Trophoblast cell (in vitro differentiated cells and primary cell): ENCODE measurements around the gene GOSR1.
"Not testable (repeated sequence)": the region's sequence is repeated elsewhere in the genome, so short reads cannot be mapped to it uniquely, and the experiment has no call there.

Experiments used
- DNase-seq, 2 donors: peaks; one replicate each; pipeline ENCODE4 v3.0.0-alpha.2; 2016
- H2AFZ ChIP-seq: 2 replicates; pipeline ENCODE4 v1.6.1; 2013; ENCODE audit warnings: low read length, moderate library complexity, mild to moderate bottlenecking; ENCODE audit not compliant: insufficient read depth, poor library complexity
- H2AK5ac ChIP-seq: 2 replicates; pipeline ENCODE4 v1.6.1; 2013; ENCODE audit warnings: mild to moderate bottlenecking, low read length
- H2BK120ac ChIP-seq: 2 replicates; pipeline ENCODE4 v1.6.1; 2013; ENCODE audit warnings: low read length, mild to moderate bottlenecking, moderate library complexity; ENCODE audit not compliant: insufficient read depth, poor library complexity
- H2BK12ac ChIP-seq: 2 replicates; pipeline ENCODE4 v1.6.1; 2013; ENCODE audit warnings: mild to moderate bottlenecking, low read length, moderate library complexity
- H2BK5ac ChIP-seq: 2 replicates; pipeline ENCODE4 v1.6.1; 2013; ENCODE audit warnings: low read length, low read depth, moderate library complexity, mild to moderate bottlenecking; ENCODE audit not compliant: poor library complexity
- H3K14ac ChIP-seq: 2 replicates; pipeline ENCODE4 v1.6.1; 2013; ENCODE audit warnings: mild to moderate bottlenecking, low read length
- H3K18ac ChIP-seq: 2 replicates; pipeline ENCODE4 v1.6.1; 2013; ENCODE audit warnings: mild to moderate bottlenecking, low read length
- H3K23ac ChIP-seq: 2 replicates; pipeline ENCODE4 v1.6.1; 2013; ENCODE audit warnings: low read length
- H3K27ac ChIP-seq: 2 replicates; pipeline ENCODE4 v1.5.1; 2013; ENCODE audit warnings: low read depth, mild to moderate bottlenecking, inconsistent platforms, low read length, moderate library complexity
- H3K27me3 ChIP-seq: 2 replicates; pipeline ENCODE4 v1.6.1; 2013; ENCODE audit warnings: inconsistent platforms, mild to moderate bottlenecking, low read length, moderate library complexity; ENCODE audit not compliant: insufficient read depth
- H3K36me3 ChIP-seq, 2 experiments: 1 replicate in 1 of 2; 2 replicates in 1 of 2; pipeline ENCODE4 v1.6.1; 2013; ENCODE audit warnings: low read length in 2 of 2, mild to moderate bottlenecking in 2 of 2, moderate library complexity in 1 of 2; ENCODE audit not compliant: insufficient read depth in 2 of 2, control insufficient read depth in 1 of 2
- H3K4ac ChIP-seq: 2 replicates; pipeline ENCODE4 v1.6.1; 2013; ENCODE audit warnings: low read depth, mild to moderate bottlenecking, low read length, moderate library complexity
- H3K4me1 ChIP-seq, 2 experiments: 1 replicate in 1 of 2; 2 replicates in 1 of 2; pipeline ENCODE4 v1.6.1; 2013; ENCODE audit warnings: low read length in 2 of 2, mild to moderate bottlenecking in 2 of 2, moderate library complexity in 1 of 2; ENCODE audit not compliant: insufficient read depth in 2 of 2, control insufficient read depth in 1 of 2
- H3K4me2 ChIP-seq: 2 replicates; pipeline ENCODE4 v1.6.1; 2013; ENCODE audit warnings: inconsistent platforms, mild to moderate bottlenecking, low read length, moderate library complexity
- H3K4me3 ChIP-seq: 2 replicates; pipeline ENCODE4 v1.5.1; 2013; ENCODE audit warnings: mild to moderate bottlenecking, low read depth, low read length, inconsistent platforms
- H3K79me1 ChIP-seq: one replicate; pipeline ENCODE4 v1.6.1; 2013; ENCODE audit warnings: low read length
- H3K79me2 ChIP-seq: 2 replicates; pipeline ENCODE4 v1.6.1; 2013; ENCODE audit warnings: low read length, mild to moderate bottlenecking; ENCODE audit not compliant: control insufficient read depth, insufficient read depth, poor library complexity
- H3K9ac ChIP-seq: 2 replicates; pipeline ENCODE4 v1.6.1; 2013; ENCODE audit warnings: mild to moderate bottlenecking, low read length
- H3K9me3 ChIP-seq: 2 replicates; pipeline ENCODE4 v1.6.1; 2013; ENCODE audit warnings: low read depth, mild to moderate bottlenecking, control low read depth, inconsistent platforms, low read length; ENCODE audit not compliant: insufficient read depth
- H4K12ac ChIP-seq: 2 replicates; pipeline ENCODE4 v1.6.1; 2013; ENCODE audit warnings: low read depth, mild to moderate bottlenecking, low read length, moderate library complexity
- H4K8ac ChIP-seq: 2 replicates; pipeline ENCODE4 v1.6.1; 2013; ENCODE audit warnings: low read depth, mild to moderate bottlenecking, low read length, moderate library complexity
- H4K91ac ChIP-seq: one replicate; pipeline ENCODE4 v1.6.1; 2013; ENCODE audit warnings: low read depth, mild to moderate bottlenecking, low read length, moderate library complexity
- WGBS: extraction: QIAGEN DNeasy Blood & Tissue Kit; methylation state at CpG from one replicate; pipeline ENCODE4 v1.1.7; 2013; ENCODE audit warnings: missing lambda C conversion rate; ENCODE audit not compliant: insufficient read length, insufficient coverage; ENCODE audit errors: extremely low coverage; 5-methylcytosine and 5-hydroxymethylcytosine counted together

Gene GOSR1

DNA sequence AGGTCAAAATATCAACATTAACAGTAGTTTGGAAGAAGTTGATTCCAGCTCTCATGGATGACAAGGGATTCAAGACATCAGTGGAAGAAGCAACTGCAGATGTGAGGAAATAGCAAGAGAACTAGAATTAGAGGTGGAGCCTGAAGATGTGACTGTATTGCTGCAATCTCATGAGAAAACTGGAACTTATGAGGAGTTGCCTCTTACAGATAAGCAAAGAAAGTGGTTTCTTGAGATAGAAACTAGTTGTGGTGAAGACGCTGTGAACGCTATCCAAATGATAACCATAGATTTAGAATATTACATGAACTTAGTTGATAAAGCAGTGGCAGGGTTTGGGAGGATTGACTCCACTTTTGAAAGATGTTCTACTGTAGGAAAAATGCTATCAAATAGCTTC is 67.8 kb downstream of the GOSR1 start:
- Histone ChIP-seq H3K4me1 (peaks cover 0 to 2% of the 10 kb centered on the region in 2 experiments), H2BK5ac (no peak overlapping the region), H3K9me3 (peaks cover 7% of the 10 kb centered on the region), H3K18ac (no peak overlapping the region), H3K36me3 (no peaks in the 10 kb centered on the region), H3K23ac (no peak overlapping the region), H2BK12ac (no peak overlapping the region), H3K79me2 (no peaks in the 10 kb centered on the region), H3K27me3 (no peaks in the 10 kb centered on the region), H3K79me1 (no peaks in the 10 kb centered on the region), H4K91ac (no peak overlapping the region), H2BK120ac (no peak overlapping the region), H3K27ac (no peak overlapping the region), H3K4me3 (no peak overlapping the region), H4K8ac (no peak overlapping the region), H2AFZ (no peak overlapping the region), H2AK5ac (no peak overlapping the region), H4K12ac (no peak overlapping the region), H3K14ac (no peak overlapping the region), H3K4me2 (no peak overlapping the region), H3K9ac (no peak overlapping the region), H3K4ac (no peak overlapping the region)
- DNase-seq: no peak
- WGBS: no CpG with 5 or more reads among the region's 2 CpGs

DNA sequence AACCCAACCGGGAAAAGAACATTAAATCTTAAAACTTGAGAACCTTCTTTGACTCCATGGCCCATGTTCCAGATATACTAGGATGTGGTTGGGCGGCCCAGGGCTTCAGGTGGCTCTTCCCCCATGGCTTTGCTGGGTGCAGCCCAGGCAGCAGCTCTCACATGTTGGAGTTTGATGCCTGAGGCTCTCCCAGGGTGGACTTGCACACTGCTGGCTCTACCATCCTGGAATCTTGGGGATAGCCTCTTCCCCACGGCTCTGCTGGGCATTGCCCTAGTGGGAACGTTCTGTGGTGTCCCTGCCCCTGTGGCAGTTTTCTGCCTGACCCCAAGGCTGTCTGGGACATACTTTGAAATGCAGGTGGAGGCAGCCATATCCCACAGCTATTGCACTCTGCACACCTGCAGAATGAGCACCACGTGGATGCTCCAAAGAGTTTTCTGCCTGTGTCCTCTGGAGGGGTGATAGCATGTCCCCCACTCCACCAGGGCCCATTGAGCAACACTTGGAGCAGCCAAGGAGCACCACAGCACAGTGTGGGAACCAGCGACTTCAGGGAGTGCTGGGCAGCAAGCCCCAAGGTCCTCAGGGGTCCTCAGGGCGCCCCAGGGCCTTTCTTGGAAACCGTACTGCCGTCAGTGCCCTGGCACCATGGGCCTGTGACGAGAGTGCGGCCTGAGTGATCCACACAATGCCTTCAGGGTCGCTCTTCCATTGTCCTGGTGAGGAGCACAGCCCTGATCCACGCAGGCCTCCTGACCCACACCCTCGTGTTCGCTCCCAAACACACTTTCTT is 70.8 kb downstream of the GOSR1 start:
- Histone ChIP-seq H3K79me2 (no peaks in the 10 kb centered on the region), H3K4ac (no peak overlapping the region), H2AK5ac (no peak overlapping the region), H3K4me2 (no peak overlapping the region), H3K36me3 (no peaks in the 10 kb centered on the region), H3K9ac (no peak overlapping the region), H3K14ac (no peak overlapping the region), H3K18ac (no peak overlapping the region), H2BK5ac (no peak overlapping the region), H3K4me3 (no peak overlapping the region), H4K12ac (no peak overlapping the region), H2AFZ (no peak overlapping the region), H3K4me1 (peaks cover 7 to 10% of the 10 kb centered on the region in 2 experiments), H3K27ac (no peak overlapping the region), H3K9me3 (peaks cover 7% of the 10 kb centered on the region), H4K91ac (no peak overlapping the region), H3K79me1 (no peaks in the 10 kb centered on the region), H3K23ac (no peak overlapping the region), H3K27me3 (no peaks in the 10 kb centered on the region), H4K8ac (no peak overlapping the region), H2BK120ac (no peak overlapping the region), H2BK12ac (no peak overlapping the region)
- no peak for DNase-seq
- WGBS: no CpG with 5 or more reads among the region's 15 CpGs

DNA sequence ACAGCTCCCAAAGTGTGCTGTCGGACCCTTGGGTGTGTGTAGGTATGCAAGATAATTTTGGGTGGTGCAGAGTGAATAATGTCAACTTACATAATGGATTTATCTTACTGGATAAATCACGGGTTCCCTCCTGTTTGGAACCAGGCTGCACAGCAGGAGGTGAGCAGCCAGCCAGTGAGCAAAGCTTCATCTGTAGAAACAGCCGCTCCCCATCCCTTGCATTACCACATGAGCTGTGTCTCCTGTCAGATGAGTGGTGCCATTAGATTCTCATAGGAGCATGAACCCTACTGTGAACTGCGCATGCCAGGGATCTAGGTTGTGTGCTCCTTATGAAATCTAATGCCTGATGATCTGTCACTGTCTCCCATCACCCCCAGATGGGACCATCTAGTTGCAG is 72.0 kb downstream of the GOSR1 start:
- H4K12ac ChIP-seq: not testable (repeated sequence)

DNA sequence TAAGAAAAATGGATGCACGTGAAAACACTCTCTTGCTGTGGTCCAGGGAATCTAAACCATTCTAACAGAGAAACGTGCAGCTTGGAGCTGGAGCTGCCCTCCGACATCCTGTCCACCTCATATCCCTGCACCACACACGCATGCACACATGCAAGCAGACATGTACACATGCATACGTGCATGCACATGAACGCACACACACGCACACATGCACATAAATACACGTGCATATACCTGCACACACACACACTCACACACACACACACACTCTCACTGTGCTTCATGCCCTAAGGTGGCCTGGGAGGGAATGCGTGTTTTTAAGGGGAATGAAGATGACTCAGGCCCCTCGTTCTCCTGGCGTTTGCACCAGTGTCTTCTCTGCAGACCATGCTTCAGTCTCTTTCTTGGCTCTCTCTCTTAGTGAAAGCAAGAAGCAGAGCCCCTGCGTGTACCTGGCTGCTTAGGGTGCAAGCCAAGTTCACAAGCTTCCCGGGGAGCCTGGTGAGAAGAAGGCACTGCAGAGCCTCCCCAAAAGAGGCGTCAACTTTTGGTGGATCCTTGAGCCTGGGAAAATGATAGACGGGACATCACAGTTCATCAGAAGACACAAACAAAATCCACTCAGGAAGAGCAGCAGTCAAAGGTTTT is 72.8 kb downstream of the GOSR1 start:
- no peaks in the 10 kb centered on the region for H3K79me1 ChIP-seq
- no peak overlapping the region for H3K14ac ChIP-seq
- H4K91ac ChIP-seq: no peak overlapping the region
- no peak overlapping the region for H2BK120ac ChIP-seq
- H3K79me2 ChIP-seq: no peaks in the 10 kb centered on the region
- no peak overlapping the region for H4K8ac ChIP-seq
- H3K9me3 ChIP-seq: peaks cover 9% of the 10 kb centered on the region
- H2AFZ ChIP-seq: no peak overlapping the region
- DNase-seq: peak; percentile 13 to 33
- H3K18ac ChIP-seq: no peak overlapping the region
- peak overlapping the region; percentile 11 for H3K23ac ChIP-seq
- H2BK5ac ChIP-seq: no peak overlapping the region
- peak overlapping the region; percentile 52 for H3K4me3 ChIP-seq
- H4K12ac ChIP-seq: no peak overlapping the region
- no peak overlapping the region for H3K27ac ChIP-seq
- H3K4ac ChIP-seq: no peak overlapping the region
- H2AK5ac ChIP-seq: no peak overlapping the region
- no peaks in the 10 kb centered on the region for H3K27me3 ChIP-seq
- peaks cover 7 to 11% of the 10 kb centered on the region in 2 experiments for H3K4me1 ChIP-seq
- no peaks in the 10 kb centered on the region for H3K36me3 ChIP-seq
- no CpG with 5 or more reads among the region's 15 CpGs for WGBS
- H3K4me2 ChIP-seq: no peak overlapping the region
- H3K9ac ChIP-seq: no peak overlapping the region
- no peak overlapping the region for H2BK12ac ChIP-seq

More for the DNA sequence above, 72.0 kb downstream of the GOSR1 start:
- not testable (repeated sequence) for H3K18ac ChIP-seq, H2BK5ac ChIP-seq, H3K36me3 ChIP-seq, H3K79me1 ChIP-seq, H2AFZ ChIP-seq, H2BK120ac ChIP-seq, H3K4me3 ChIP-seq, H3K4ac ChIP-seq, H3K4me2 ChIP-seq, H3K9ac ChIP-seq, H2AK5ac ChIP-seq, H3K27ac ChIP-seq, H3K79me2 ChIP-seq, H3K4me1 ChIP-seq, H3K9me3 ChIP-seq, H4K8ac ChIP-seq, H2BK12ac ChIP-seq, H3K14ac ChIP-seq, H3K23ac ChIP-seq, H3K27me3 ChIP-seq, DNase-seq, H4K91ac ChIP-seq
- no CpG with 5 or more reads among the region's 4 CpGs for WGBS
